Activated naive CD4-positive, alpha-beta T cell treated with anti-CD3 and anti-CD28 coated beads, Interleukin-2, amount 50 U/mL, for 24 hours (primary cell): ENCODE results near the gene RAI1.
A peak's percentile ranks its signal among the peaks of the same experiment; 100 is the strongest.

Source experiments
- H3K27ac Mint-ChIP-seq: one replicate; pipeline ENCODE4 v1.8.0; 2021; ENCODE audit warnings: mild to moderate bottlenecking, mixed read lengths
- H3K27me3 Mint-ChIP-seq: one replicate; pipeline ENCODE4 v1.8.0; 2021; ENCODE audit warnings: mixed read lengths
- H3K36me3 Mint-ChIP-seq: one replicate; pipeline ENCODE4 v1.8.0; 2021; ENCODE audit warnings: mixed read lengths
- H3K4me1 Mint-ChIP-seq: one replicate; pipeline ENCODE4 v1.8.0; 2021; ENCODE audit warnings: mixed read lengths
- H3K4me3 Mint-ChIP-seq: one replicate; pipeline ENCODE4 v1.8.0; 2021; ENCODE audit warnings: mild to moderate bottlenecking, mixed read lengths
- H3K9me3 Mint-ChIP-seq: one replicate; pipeline ENCODE4 v1.8.0; 2021; ENCODE audit warnings: mixed read lengths

Gene RAI1

GRCh38 chr17:17698869-17699351 is 17.7 kb downstream of the RAI1 start:
- H3K4me3 Mint-ChIP-seq = no peak overlapping the region

GRCh38 chr17:17699491-17699890 is 18.2 kb downstream of the RAI1 start:
- Mint-ChIP-seq H3K9me3 (no peaks in the 10 kb centered on the region), H3K4me3 (no peak overlapping the region), H3K4me1 (peaks cover 44% of the 10 kb centered on the region), H3K27ac (no peak overlapping the region), H3K27me3 (no peaks in the 10 kb centered on the region), H3K36me3 (no peaks in the 10 kb centered on the region)

More at GRCh38 chr17:17698869-17699351, 17.7 kb downstream of the RAI1 start:
- Mint-ChIP-seq H3K4me1 (peaks cover 47% of the 10 kb centered on the region), H3K27me3 (no peaks in the 10 kb centered on the region), H3K9me3 (no peaks in the 10 kb centered on the region), H3K36me3 (no peaks in the 10 kb centered on the region), H3K27ac (no peak overlapping the region)

DNA sequence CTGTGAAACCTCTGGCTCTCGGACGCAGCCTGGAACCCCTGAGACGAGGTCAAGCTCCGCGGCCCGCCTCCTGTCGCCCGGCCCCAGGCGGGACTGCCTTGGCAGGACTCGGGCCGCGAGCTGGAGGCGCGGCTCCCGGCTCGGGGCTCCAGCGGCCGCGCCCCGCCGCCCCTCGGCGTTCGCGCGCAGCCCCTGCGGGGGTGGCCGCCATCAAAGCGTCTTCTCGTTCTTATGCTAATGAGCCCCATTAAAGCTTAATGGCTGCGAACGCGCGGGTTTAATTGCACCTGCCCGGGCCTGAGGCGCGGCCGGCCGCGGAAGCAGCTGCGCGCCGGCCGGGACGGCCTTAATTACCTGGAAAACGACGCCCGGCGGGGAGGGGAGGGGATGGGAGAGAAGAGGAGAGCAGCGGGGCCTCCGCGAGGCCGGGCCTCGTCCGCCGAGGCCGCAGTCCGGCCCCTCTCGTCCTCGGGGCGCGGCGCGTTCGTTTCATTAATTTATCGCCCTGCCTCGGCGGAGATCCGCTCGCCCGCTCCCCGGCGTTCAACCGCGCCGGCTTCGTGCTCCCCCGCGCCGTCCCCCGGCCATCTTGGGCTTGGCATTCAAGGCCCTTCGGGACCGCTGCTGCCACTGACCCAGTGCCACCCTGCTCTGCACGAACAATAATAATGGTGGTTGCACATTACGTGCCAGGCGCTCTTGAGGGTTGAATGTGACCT is 19.2 kb downstream of the RAI1 start:
- Mint-ChIP-seq H3K27me3 (no peaks in the 10 kb centered on the region), H3K9me3 (no peaks in the 10 kb centered on the region), H3K4me3 (no peak overlapping the region), H3K36me3 (no peaks in the 10 kb centered on the region), H3K27ac (no peak overlapping the region), H3K4me1 (peaks cover 45% of the 10 kb centered on the region)

DNA sequence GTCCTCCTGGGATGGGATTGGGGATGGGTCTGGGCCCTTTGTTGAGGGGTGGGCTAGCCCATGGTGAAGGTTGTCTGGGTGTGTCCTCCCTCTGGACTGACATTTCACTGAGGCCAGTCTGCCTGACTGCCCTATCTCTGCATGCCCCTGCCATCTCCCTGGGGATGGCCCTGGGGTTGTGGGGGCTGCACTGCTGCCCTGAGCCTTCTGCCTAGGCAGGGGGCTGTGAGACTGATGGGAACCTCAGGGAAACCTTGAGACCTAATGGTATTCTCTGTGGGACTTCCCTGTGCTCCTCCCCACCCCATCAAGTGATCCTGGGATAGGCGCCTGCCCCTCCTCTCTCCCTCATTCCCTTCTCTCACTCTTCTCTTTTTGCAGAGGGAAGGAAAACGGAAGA is 19.9 kb downstream of the RAI1 start:
- no peak overlapping the region for H3K4me3 Mint-ChIP-seq

GRCh38 chr17:17701658-17702057 is 20.4 kb downstream of the RAI1 start:
- H3K4me3 Mint-ChIP-seq = no peak overlapping the region
- H3K4me1 Mint-ChIP-seq = peaks cover 32% of the 10 kb centered on the region
- H3K9me3 Mint-ChIP-seq = no peaks in the 10 kb centered on the region
- H3K27me3 Mint-ChIP-seq = no peaks in the 10 kb centered on the region
- H3K27ac Mint-ChIP-seq = no peak overlapping the region
- no peaks in the 10 kb centered on the region for H3K36me3 Mint-ChIP-seq

More for the DNA sequence above, 19.9 kb downstream of the RAI1 start:
- H3K27me3 Mint-ChIP-seq = no peaks in the 10 kb centered on the region
- no peaks in the 10 kb centered on the region for H3K9me3 Mint-ChIP-seq
- H3K36me3 Mint-ChIP-seq = no peaks in the 10 kb centered on the region
- H3K27ac Mint-ChIP-seq = no peak overlapping the region
- peaks cover 38% of the 10 kb centered on the region for H3K4me1 Mint-ChIP-seq

- no peak overlapping the region for H3K4me3 Mint-ChIP-seq
- no peaks in the 10 kb centered on the region for H3K9me3 Mint-ChIP-seq
- peaks cover 23% of the 10 kb centered on the region for H3K4me1 Mint-ChIP-seq
- H3K27me3 Mint-ChIP-seq = no peaks in the 10 kb centered on the region
- H3K36me3 Mint-ChIP-seq = no peaks in the 10 kb centered on the region
- H3K27ac Mint-ChIP-seq = no peak overlapping the region
Observed at GRCh38 chr17:17702449-17703139, 21.3 kb downstream of the RAI1 start.

GRCh38 chr17:17703140-17703919 is 22.1 kb downstream of the RAI1 start:
- Mint-ChIP-seq H3K4me3 (no peak overlapping the region), H3K9me3 (no peaks in the 10 kb centered on the region), H3K4me1 (peaks cover 22% of the 10 kb centered on the region), H3K27ac (no peak overlapping the region), H3K36me3 (no peaks in the 10 kb centered on the region), H3K27me3 (no peaks in the 10 kb centered on the region)

DNA sequence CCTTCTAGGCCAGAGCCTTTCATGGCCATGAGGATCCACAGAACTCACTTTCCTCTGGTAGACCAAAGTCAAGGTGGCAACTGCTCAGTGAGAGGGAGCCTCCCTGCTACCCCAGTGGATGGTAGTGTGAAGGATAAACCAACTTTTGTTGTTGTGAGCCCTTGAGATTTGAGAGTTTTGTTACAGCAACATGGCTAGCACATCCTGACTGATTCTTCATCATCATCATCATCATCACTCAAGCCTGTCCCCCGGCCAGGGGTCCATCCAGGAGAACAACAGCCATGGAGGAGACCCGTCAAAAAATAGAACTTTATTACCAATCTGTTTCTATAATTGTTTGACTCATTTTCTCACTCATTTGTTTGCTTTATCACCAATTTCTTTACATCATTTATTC is 23.7 kb downstream of the RAI1 start:
- peaks cover 13% of the 10 kb centered on the region for H3K4me1 Mint-ChIP-seq
- no peak overlapping the region for H3K4me3 Mint-ChIP-seq
- no peak overlapping the region for H3K27ac Mint-ChIP-seq
- no peaks in the 10 kb centered on the region for H3K27me3 Mint-ChIP-seq
- H3K36me3 Mint-ChIP-seq = no peaks in the 10 kb centered on the region
- no peaks in the 10 kb centered on the region for H3K9me3 Mint-ChIP-seq

DNA sequence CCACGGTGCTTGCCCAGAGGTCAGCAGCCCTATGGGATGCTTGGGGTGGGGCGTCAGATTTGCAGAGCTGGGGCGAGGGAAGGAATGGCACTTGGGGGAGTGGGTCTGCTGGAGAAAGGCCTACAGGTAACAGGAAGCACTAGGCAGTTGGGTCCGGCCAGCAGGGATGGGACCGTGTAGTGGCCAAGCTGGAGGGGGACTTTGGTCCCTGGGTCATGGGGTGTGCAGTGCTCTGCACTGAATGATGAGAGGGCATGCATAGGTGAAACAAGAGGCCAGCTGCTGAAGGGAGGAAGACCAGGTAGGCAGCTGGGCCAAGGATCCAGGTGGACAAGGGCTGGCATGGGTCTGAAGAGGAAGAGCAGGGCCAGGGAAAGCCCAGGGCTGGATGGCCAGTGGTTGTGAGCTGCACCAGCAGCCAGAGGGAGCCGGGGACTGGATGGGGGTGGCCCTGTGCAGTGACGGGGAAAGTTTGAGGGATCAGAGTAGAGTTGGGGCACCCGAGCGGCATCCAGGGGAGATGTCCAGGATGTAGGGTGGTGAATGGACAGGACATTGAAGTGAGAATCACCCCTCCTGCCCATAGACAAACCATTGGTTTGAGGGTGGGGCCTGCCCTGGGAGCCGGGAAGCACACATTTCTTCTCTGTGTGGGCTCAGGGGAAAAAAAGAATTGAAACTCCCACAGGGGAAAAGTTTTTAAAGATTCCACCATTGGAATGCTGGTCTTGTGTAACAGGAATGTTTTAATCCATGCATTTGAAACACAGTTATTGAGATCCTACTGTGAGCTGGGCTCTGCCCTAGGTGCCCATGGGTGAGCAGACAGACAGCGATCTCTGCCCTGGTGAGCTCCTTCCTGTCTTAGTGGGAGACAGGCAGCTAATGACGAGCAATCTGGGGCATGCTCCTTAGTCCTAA is 25.1 kb downstream of the RAI1 start:
- Mint-ChIP-seq H3K9me3 (no peaks in the 10 kb centered on the region), H3K4me3 (no peak overlapping the region), H3K4me1 (peaks cover 13% of the 10 kb centered on the region), H3K27ac (peak overlapping the region; percentile 82), H3K27me3 (no peaks in the 10 kb centered on the region), H3K36me3 (no peaks in the 10 kb centered on the region)

DNA sequence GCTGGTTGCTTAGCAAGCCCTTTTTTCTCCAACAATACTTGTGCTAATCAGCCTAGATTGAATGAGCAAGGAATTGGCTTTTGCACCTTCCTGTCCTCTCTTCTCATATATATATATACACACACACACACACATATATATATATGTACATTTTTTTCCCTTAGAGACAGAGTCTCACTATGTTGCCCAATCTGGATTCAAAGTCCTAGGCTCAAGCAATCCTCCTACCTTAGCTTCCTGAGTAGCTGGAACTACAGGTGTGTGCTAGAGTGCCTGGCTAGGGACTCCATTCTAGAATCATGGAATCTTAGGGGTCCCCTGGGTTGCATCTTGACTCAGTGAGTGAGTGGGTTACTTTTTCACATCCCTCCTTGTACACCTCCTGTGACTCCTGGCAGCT is 27.0 kb downstream of the RAI1 start:
- Mint-ChIP-seq H3K27me3 (no peaks in the 10 kb centered on the region), H3K4me3 (no peak overlapping the region), H3K9me3 (no peaks in the 10 kb centered on the region), H3K36me3 (no peaks in the 10 kb centered on the region), H3K4me1 (peaks cover 19% of the 10 kb centered on the region), H3K27ac (peak overlapping the region; percentile 68)

- no peaks in the 10 kb centered on the region for H3K27me3 Mint-ChIP-seq
- H3K36me3 Mint-ChIP-seq = no peaks in the 10 kb centered on the region
- H3K27ac Mint-ChIP-seq = peak overlapping the region; percentile 68
- H3K4me3 Mint-ChIP-seq = no peak overlapping the region
- H3K4me1 Mint-ChIP-seq = peaks cover 17% of the 10 kb centered on the region
- no peaks in the 10 kb centered on the region for H3K9me3 Mint-ChIP-seq
Observed at GRCh38 chr17:17708816-17709215, 27.6 kb downstream of the RAI1 start.

DNA sequence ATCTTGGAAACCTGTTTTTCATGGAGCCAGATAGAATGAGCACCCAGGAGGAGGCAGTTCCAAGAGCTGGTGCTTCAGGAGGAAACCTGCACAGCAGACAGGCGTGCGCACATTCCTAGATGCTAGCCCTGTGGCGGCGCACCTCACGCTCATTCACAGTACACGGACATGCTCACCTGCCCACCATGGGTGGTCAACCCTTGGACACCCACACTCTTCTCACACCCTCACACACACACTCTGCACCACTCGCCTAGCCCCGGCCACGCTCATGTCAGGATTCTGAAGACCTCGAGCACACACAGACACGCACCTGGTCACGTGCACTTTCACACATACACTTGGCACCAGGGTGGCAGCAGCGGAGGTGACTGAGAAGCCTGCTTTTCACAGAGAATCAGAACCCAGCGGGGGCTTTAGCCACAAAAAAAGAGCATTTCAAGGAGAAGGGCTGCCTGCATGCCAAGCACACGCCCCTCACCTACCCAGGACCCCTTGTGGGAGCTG is 28.6 kb downstream of the RAI1 start:
- H3K36me3 Mint-ChIP-seq = no peaks in the 10 kb centered on the region
- H3K4me3 Mint-ChIP-seq = no peak overlapping the region
- no peaks in the 10 kb centered on the region for H3K27me3 Mint-ChIP-seq
- H3K4me1 Mint-ChIP-seq = peaks cover 21% of the 10 kb centered on the region
- H3K9me3 Mint-ChIP-seq = no peaks in the 10 kb centered on the region
- H3K27ac Mint-ChIP-seq = no peak overlapping the region

DNA sequence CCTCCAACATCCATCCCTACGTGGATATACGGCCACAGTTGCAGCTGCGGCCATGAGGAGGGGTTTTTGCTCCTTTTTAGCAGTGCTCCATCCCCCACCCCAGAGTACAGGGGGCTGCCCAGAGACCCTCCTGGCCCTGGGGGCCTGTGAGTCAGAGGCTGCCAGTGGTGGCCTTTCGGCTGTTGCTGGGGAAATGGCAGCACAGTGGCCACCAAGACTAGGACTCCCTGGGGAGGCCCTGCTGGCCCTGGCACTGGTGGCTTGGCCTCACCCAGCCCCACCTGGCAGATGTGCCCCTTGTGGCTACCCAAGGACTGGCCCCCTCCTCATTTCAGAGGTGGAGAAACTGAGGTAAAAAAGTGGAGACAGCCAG is 29.1 kb downstream of the RAI1 start:
- H3K27me3 Mint-ChIP-seq = no peaks in the 10 kb centered on the region

GRCh38 chr17:17710728-17711541 is 29.7 kb downstream of the RAI1 start:
- no peaks in the 10 kb centered on the region for H3K36me3 Mint-ChIP-seq
- H3K27me3 Mint-ChIP-seq = no peaks in the 10 kb centered on the region
- no peak overlapping the region for H3K27ac Mint-ChIP-seq
- no peaks in the 10 kb centered on the region for H3K9me3 Mint-ChIP-seq
- H3K4me3 Mint-ChIP-seq = no peak overlapping the region
- peaks cover 22% of the 10 kb centered on the region for H3K4me1 Mint-ChIP-seq

More for the DNA sequence above, 29.1 kb downstream of the RAI1 start:
- Mint-ChIP-seq H3K4me3 (no peak overlapping the region), H3K4me1 (peaks cover 18% of the 10 kb centered on the region), H3K9me3 (no peaks in the 10 kb centered on the region), H3K27ac (no peak overlapping the region), H3K36me3 (no peaks in the 10 kb centered on the region)
